Smooth muscle cell (in vitro differentiated cells): ENCODE measurements around the gene ZNF558. TPM values are rescaled to one million over a fixed set of nuclear protein-coding genes. Genes with fewer than 3 reads are reported as not detected.

Experiments
- DNase-seq: peaks from one replicate; lab custom pipeline; 2025; ENCODE audit not compliant: unreplicated experiment; lab: John Stamatoyannopoulos, UW
- H2AFZ ChIP-seq: fragments of 200-600 bp; sonication (generic); 2 replicates; pipeline ENCODE4 v1.6.0; 2016; ENCODE audit warnings: antibody characterized with exemption, low read depth, mild to moderate bottlenecking
- H3F3A ChIP-seq: fragments of 200-600 bp; sonication (generic); 2 replicates; pipeline ENCODE4 v1.6.0; 2017; ENCODE audit warnings: antibody characterized with exemption, low read depth
- H3K27ac ChIP-seq: fragments of 200-600 bp; sonication (generic); 2 replicates; pipeline ENCODE4 v1.5.1; 2016; ENCODE audit warnings: low read depth, mild to moderate bottlenecking
- H3K27me3 ChIP-seq: fragments of 200-600 bp; sonication (generic); 2 replicates; pipeline ENCODE4 v1.6.1; 2016; ENCODE audit warnings: low read depth, mild to moderate bottlenecking
- H3K36me3 ChIP-seq: fragments of 200-600 bp; sonication (generic); 2 replicates; pipeline ENCODE4 v1.5.1; 2016; ENCODE audit warnings: low read depth
- H3K4me1 ChIP-seq: fragments of 200-600 bp; sonication (generic); 2 replicates; pipeline ENCODE4 v1.5.1; 2016; ENCODE audit warnings: low read depth
- H3K4me2 ChIP-seq: fragments of 200-600 bp; sonication (generic); 2 replicates; pipeline ENCODE4 v1.6.0; 2016; ENCODE audit warnings: mild to moderate bottlenecking
- H3K4me3 ChIP-seq: fragments of 200-600 bp; sonication (generic); 2 replicates; pipeline ENCODE4 v1.5.1; 2016; ENCODE audit warnings: mild to moderate bottlenecking
- H3K79me2 ChIP-seq: fragments of 200-600 bp; sonication (generic); 2 replicates; pipeline ENCODE4 v1.6.0; 2016; ENCODE audit warnings: low read depth, mild to moderate bottlenecking
- H3K9ac ChIP-seq: fragments of 200-600 bp; sonication (generic); 2 replicates; pipeline ENCODE4 v1.6.0; 2016; ENCODE audit warnings: low read depth
- H3K9me3 ChIP-seq: fragments of 200-600 bp; sonication (generic); replicated peaks from 2 replicates; pipeline ENCODE4 v1.5.1; 2016; ENCODE audit warnings: low read depth
- H4K20me1 ChIP-seq: fragments of 200-600 bp; sonication (generic); 2 replicates; pipeline ENCODE4 v1.6.0; 2016; ENCODE audit warnings: low read depth
- WGBS: methylation state at CpG from one replicate; pipeline ENCODE4 v1.1.7; 2016; ENCODE audit warnings: low lambda C conversion rate; 5-methylcytosine and 5-hydroxymethylcytosine counted together
- polyA plus RNA-seq: library from polyadenylated mRNA; unstranded; fragments of >200 nt; fragmentation: Nextera tagmentation; extraction: Ambion mirVana; gene quantifications from 2 replicates; pipeline ENCODE4 v1.2.1, GENCODE V29; 2016
- total RNA-seq: library from RNA; depleted of rRNA; stranded (reverse); fragments of >200 nt; gene quantifications from 2 replicates; pipeline ENCODE4 v1.2.3, GENCODE V29; 2014
- TF ChIP-seq, protein P1 (sequence below): fragments of 200-600 bp; sonication (generic); IDR thresholded peaks from 2 replicates; pipeline ENCODE4 v1.5.1; 2017; ENCODE audit warnings: borderline replicate concordance, mild to moderate bottlenecking, antibody characterized with exemption; ENCODE audit not compliant: insufficient read depth, poor library complexity, severe bottlenecking

Gene ZNF558
- total and polyA plus RNA-seq, 2 experiments from 2014 or later: 14.1 to 19.6 TPM

DNA sequence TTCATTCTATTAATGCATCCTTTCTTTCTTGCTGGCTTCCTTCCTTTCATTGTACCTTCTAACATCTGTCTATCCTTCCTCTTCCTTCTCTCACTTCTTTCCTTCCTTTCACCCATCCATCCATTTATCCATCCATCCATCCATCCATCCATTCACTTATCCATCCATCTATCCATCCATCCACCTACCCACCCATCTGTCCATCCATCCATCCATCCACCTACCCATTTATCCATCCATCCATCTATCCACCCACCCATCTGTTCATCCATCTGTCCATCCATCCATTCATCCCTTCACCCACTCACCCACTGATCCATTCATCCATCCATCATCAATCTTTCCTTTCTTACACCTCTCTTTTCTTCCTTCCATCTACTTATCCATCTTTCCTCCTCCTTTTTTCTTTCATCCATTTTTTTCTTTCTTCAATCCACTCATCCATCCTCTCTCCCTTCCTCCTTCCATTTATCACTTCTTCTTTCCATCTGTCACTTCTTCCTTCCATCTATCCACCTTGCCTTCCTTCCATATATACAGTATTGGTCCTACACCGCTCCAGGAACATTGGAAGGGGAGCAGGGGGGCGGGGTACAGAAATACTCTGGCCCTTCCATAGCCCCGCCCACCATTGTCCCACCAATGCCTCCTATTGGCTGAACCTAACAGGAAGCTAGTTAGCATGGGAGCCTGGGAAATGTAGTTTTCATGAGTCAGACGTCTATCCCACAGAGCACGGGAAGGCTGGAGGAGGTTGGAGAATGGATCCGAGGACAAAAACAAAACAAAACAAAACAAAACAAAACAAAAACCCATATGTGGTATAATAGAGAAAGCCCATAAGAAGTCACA lies 46.0 kb upstream of the ZNF558 start:
- no peaks in the 10 kb centered on the region for H3F3A ChIP-seq
- H3K79me2 ChIP-seq: no peaks in the 10 kb centered on the region
- H3K4me3 ChIP-seq: no peak overlapping the region
- peaks cover 3% of the 10 kb centered on the region for H3K9me3 ChIP-seq
- no peaks in the 10 kb centered on the region for H4K20me1 ChIP-seq
- H3K4me1 ChIP-seq: no peaks in the 10 kb centered on the region
- no peaks in the 10 kb centered on the region for H3K27me3 ChIP-seq
- H2AFZ ChIP-seq: no peak overlapping the region
- no peaks in the 10 kb centered on the region for H3K36me3 ChIP-seq
- H3K27ac ChIP-seq: no peak overlapping the region
- WGBS: 59% methylated on average over 6 of the region's 6 CpGs
- DNase-seq: no peak
- no peak overlapping the region for H3K4me2 ChIP-seq
- H3K9ac ChIP-seq: no peak overlapping the region
- TF ChIP-seq, protein P1, sequence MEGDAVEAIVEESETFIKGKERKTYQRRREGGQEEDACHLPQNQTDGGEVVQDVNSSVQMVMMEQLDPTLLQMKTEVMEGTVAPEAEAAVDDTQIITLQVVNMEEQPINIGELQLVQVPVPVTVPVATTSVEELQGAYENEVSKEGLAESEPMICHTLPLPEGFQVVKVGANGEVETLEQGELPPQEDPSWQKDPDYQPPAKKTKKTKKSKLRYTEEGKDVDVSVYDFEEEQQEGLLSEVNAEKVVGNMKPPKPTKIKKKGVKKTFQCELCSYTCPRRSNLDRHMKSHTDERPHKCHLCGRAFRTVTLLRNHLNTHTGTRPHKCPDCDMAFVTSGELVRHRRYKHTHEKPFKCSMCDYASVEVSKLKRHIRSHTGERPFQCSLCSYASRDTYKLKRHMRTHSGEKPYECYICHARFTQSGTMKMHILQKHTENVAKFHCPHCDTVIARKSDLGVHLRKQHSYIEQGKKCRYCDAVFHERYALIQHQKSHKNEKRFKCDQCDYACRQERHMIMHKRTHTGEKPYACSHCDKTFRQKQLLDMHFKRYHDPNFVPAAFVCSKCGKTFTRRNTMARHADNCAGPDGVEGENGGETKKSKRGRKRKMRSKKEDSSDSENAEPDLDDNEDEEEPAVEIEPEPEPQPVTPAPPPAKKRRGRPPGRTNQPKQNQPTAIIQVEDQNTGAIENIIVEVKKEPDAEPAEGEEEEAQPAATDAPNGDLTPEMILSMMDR: no peak

DNA sequence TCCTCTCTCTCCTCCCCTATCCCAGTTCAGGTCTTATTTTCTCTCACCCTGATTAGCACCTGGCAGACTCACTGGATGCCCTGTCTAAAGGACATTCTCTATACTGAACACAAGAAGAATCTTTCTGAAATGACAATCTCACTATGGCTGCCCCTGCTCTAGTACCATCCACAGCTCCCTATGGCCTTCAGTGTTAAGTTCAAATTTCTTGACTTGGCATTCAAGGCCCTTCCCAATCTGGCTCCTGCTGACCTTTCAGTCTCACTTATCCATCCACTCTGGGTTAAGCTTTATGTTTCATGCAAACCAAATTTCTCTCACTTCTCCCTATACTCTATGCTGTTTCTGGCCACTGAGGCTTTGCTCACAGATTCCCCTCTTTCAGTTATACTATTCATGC lies 34.2 kb upstream of the ZNF558 start:
- H2AFZ ChIP-seq: no peak overlapping the region
- no peak overlapping the region for H3K4me3 ChIP-seq
- peaks cover 10% of the 10 kb centered on the region for H3K9me3 ChIP-seq
- TF ChIP-seq, protein P1: no peak
- H3K4me1 ChIP-seq: no peaks in the 10 kb centered on the region
- no peaks in the 10 kb centered on the region for H3F3A ChIP-seq
- DNase-seq: no peak
- H3K27me3 ChIP-seq: no peaks in the 10 kb centered on the region
- no peak overlapping the region for H3K27ac ChIP-seq
- no peak overlapping the region for H3K4me2 ChIP-seq
- no peaks in the 10 kb centered on the region for H3K36me3 ChIP-seq
- no peaks in the 10 kb centered on the region for H3K79me2 ChIP-seq
- H4K20me1 ChIP-seq: no peaks in the 10 kb centered on the region
- no peak overlapping the region for H3K9ac ChIP-seq

DNA sequence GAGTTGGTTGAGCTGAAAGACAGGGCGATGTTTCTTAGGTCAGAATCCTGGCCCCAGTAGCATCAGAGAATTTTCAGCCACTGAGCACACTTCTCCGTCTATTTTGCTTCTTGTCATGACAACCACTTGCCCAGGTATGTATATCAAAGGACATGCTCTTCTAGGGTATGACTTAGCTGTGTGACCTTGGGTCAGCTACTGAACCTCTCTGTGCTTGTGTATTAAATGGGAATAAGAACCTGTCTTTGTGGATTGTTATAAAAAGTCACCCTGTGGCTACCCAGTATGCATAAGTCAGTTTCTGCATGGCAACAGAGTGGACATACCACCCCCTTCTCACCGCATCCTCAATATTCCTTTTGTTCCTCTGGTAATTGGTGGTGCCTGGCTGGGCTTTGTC lies 26.2 kb upstream of the ZNF558 start:
- Histone ChIP-seq H3K4me3 (no peak overlapping the region), H3F3A (no peaks in the 10 kb centered on the region), H4K20me1 (no peaks in the 10 kb centered on the region), H3K27me3 (no peaks in the 10 kb centered on the region), H3K9me3 (peaks cover 3% of the 10 kb centered on the region), H3K9ac (no peak overlapping the region), H3K79me2 (no peaks in the 10 kb centered on the region), H3K4me1 (no peaks in the 10 kb centered on the region), H3K4me2 (no peak overlapping the region), H3K36me3 (no peaks in the 10 kb centered on the region), H2AFZ (no peak overlapping the region), H3K27ac (no peak overlapping the region)
- WGBS: 69% methylated on average over 3 of the region's 3 CpGs
- DNase-seq: no peak
- TF ChIP-seq, protein P1: no peak

DNA sequence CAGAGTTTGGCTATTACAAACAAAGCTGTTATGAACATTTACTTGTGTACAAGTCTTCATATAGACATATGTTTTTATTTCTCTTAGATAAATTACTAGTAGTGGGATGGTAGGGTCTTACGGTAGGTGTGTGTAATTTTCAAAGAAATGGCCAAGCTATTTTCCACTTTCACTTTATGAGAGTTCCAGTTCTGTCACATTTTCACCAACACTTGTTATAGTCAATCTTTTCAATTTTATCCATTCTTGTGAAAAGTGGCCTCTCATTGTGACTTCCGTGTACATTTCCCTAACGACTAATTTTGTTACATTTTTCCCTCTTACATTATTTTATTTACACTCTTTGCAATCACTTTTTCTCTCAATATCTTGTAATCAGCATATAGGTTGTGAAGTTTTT lies 18.4 kb upstream of the ZNF558 start:
- Histone ChIP-seq H3K4me3 (no peak overlapping the region), H3K36me3 (no peaks in the 10 kb centered on the region), H3F3A (no peaks in the 10 kb centered on the region), H3K9ac (no peak overlapping the region), H3K27me3 (no peaks in the 10 kb centered on the region), H3K79me2 (no peaks in the 10 kb centered on the region), H3K4me1 (no peaks in the 10 kb centered on the region), H4K20me1 (no peaks in the 10 kb centered on the region), H3K27ac (no peak overlapping the region), H3K9me3 (peaks cover 3% of the 10 kb centered on the region), H2AFZ (no peak overlapping the region), H3K4me2 (no peak overlapping the region)
- TF ChIP-seq, protein P1: no peak
- WGBS: 91% methylated on average over 3 of the region's 3 CpGs
- DNase-seq: no peak
